Measurements from ENCODE around the gene PPP1R12B.

GRCh38 chr1:202462342-202463076, 114.0 kb downstream of the PPP1R12B start:
- TF ChIP-seq CTCF (IDR thresholded peaks at IDR 0.05) (no peak), EZH2 (IDR thresholded peaks at IDR 0.05) (no peak), EZH2phosphoT487 (IDR thresholded peaks at IDR 0.05) (no peak)

Data from neural progenitor cell (in vitro differentiated cells).